Duodenal mucosa (tissue), 2 donors: Measurements from ENCODE around the gene TBPL2.
"Not testable (repeated sequence)": the region's sequence is repeated elsewhere in the genome, so short reads cannot be mapped to it uniquely, and the experiment has no call there.

Experiments used
- H3K27ac ChIP-seq: one replicate; pipeline ENCODE4 v1.7.0; 2013; ENCODE audit warnings: low read depth, low read length
- H3K27me3 ChIP-seq, 2 donors: one replicate each; pipeline ENCODE4 v1.7.0; 2013; ENCODE audit warnings: low read length in 2 of 2, control low read depth in 1 of 2; ENCODE audit not compliant: insufficient read depth in 2 of 2, control insufficient read depth in 1 of 2
- H3K36me3 ChIP-seq, 2 donors: one replicate each; pipeline ENCODE4 v1.7.0; 2013; ENCODE audit warnings: low read length in 2 of 2, control low read depth in 1 of 2; ENCODE audit not compliant: insufficient read depth in 2 of 2, control insufficient read depth in 1 of 2
- H3K4me1 ChIP-seq, 2 donors: one replicate each; pipeline ENCODE4 v1.7.0; 2013; ENCODE audit warnings: low read length in 2 of 2, control low read depth in 1 of 2; ENCODE audit not compliant: insufficient read depth in 2 of 2, control insufficient read depth in 1 of 2
- H3K4me3 ChIP-seq, 2 donors: one replicate each; pipeline ENCODE4 v1.7.0; 2013; ENCODE audit warnings: low read length in 2 of 2, low read depth in 1 of 2
- H3K9ac ChIP-seq, 2 donors: one replicate each; pipeline ENCODE4 v1.7.0; 2013; ENCODE audit warnings: low read length in 2 of 2, low read depth in 1 of 2
- H3K9me3 ChIP-seq, 2 donors: one replicate each; pipeline ENCODE4 v1.7.0; 2013; ENCODE audit warnings: low read length in 2 of 2, control low read depth in 1 of 2; ENCODE audit not compliant: control insufficient read depth in 1 of 2

TBPL2 gene

GRCh38 chr14:55427439-55427838, 13.0 kb downstream of the TBPL2 start:
- H3K27me3 ChIP-seq = no peaks in the 10 kb centered on the region
- no peaks in the 10 kb centered on the region for H3K36me3 ChIP-seq
- H3K27ac ChIP-seq = no peak overlapping the region
- no peak overlapping the region for H3K9ac ChIP-seq
- no peak overlapping the region for H3K4me3 ChIP-seq
- H3K4me1 ChIP-seq = no peaks in the 10 kb centered on the region
- no peaks in the 10 kb centered on the region for H3K9me3 ChIP-seq

- Histone ChIP-seq H3K27me3 (no peaks in the 10 kb centered on the region), H3K9me3 (no peaks in the 10 kb centered on the region), H3K36me3 (no peaks in the 10 kb centered on the region), H3K4me3 (no peak overlapping the region), H3K27ac (no peak overlapping the region), H3K9ac (no peak overlapping the region), H3K4me1 (no peaks in the 10 kb centered on the region)
These were observed 13.5 kb downstream of the TBPL2 start for GRCh38 chr14:55426891-55427290.

GRCh38 chr14:55425091-55425490, 15.3 kb downstream of the TBPL2 start:
- H3K27ac ChIP-seq = no peak overlapping the region

GRCh38 chr14:55423969-55424368, 16.4 kb downstream of the TBPL2 start:
- Histone ChIP-seq H3K27me3 (no peaks in the 10 kb centered on the region), H3K4me3 (no peak overlapping the region), H3K9me3 (no peaks in the 10 kb centered on the region), H3K36me3 (no peaks in the 10 kb centered on the region), H3K27ac (no peak overlapping the region), H3K4me1 (no peaks in the 10 kb centered on the region), H3K9ac (no peak overlapping the region)

More at GRCh38 chr14:55425091-55425490, 15.3 kb downstream of the TBPL2 start:
- no peaks in the 10 kb centered on the region for H3K36me3 ChIP-seq
- H3K27me3 ChIP-seq = no peaks in the 10 kb centered on the region
- H3K9ac ChIP-seq = no peak overlapping the region
- H3K4me3 ChIP-seq = no peak overlapping the region
- no peaks in the 10 kb centered on the region for H3K4me1 ChIP-seq
- H3K9me3 ChIP-seq = no peaks in the 10 kb centered on the region

DNA sequence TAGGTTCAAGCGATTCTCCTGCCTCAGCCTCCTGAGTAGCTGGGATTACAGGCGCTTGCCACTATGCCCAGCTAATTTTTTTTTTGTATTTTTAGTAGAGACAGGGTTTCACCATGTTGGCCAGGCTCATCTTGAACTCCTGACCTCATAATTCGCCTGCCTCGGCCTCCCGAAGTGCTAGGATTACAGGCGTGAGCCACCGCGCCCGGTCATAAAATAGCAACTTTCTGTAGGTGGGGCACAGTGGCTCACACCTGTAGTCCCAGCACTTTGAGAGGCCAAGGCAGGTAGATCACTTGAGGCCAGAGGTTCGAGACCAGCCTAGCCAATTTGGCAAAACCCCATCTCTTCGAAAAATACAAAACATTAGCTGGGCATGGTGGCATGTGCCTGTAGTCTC, 18.1 kb downstream of the TBPL2 start:
- not testable (repeated sequence) for H3K9me3 ChIP-seq, H3K4me3 ChIP-seq, H3K9ac ChIP-seq, H3K27me3 ChIP-seq, H3K27ac ChIP-seq, H3K36me3 ChIP-seq
- peaks cover 3 to 10% of the 10 kb centered on the region in 2 donors for H3K4me1 ChIP-seq

- H3K4me3 ChIP-seq = no peak overlapping the region
- no peaks in the 10 kb centered on the region for H3K36me3 ChIP-seq
- no peak overlapping the region for H3K9ac ChIP-seq
- no peaks in the 10 kb centered on the region for H3K27me3 ChIP-seq
- H3K27ac ChIP-seq = no peak overlapping the region
- peaks cover 10% of the 10 kb centered on the region in 2 donors for H3K4me1 ChIP-seq
- no peaks in the 10 kb centered on the region for H3K9me3 ChIP-seq
These were observed 20.8 kb downstream of the TBPL2 start for GRCh38 chr14:55419663-55420062.

- Histone ChIP-seq H3K4me3 (no peak overlapping the region), H3K4me1 (peaks cover 10% of the 10 kb centered on the region in 2 donors)
These were observed 22.0 kb downstream of the TBPL2 start for GRCh38 chr14:55418411-55418810.

DNA sequence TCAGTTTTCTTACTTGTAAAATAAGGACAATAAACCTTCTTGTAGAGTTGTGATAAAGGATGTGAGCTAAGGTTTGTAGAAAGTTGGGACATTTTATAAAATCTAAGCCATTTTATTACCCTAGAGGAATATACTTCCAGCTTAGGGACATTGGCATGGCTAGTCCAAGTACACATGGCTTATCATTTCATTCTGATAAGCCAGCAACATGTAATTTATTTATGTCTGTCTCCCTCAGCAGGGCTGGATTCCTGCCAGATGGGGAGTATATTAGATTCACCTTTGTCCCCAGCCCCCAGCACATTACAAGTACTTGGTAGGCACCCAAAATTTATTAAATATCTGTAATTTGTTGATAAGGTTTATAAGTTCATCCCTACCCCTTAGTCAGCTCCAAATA, 22.5 kb downstream of the TBPL2 start:
- no peaks in the 10 kb centered on the region for H3K9me3 ChIP-seq
- no peak overlapping the region for H3K4me3 ChIP-seq
- no peaks in the 10 kb centered on the region for H3K36me3 ChIP-seq
- no peak overlapping the region for H3K9ac ChIP-seq
- no peaks in the 10 kb centered on the region for H3K27me3 ChIP-seq
- peaks cover 10% of the 10 kb centered on the region in 2 donors for H3K4me1 ChIP-seq
- no peak overlapping the region for H3K27ac ChIP-seq

More at GRCh38 chr14:55418411-55418810, 22.0 kb downstream of the TBPL2 start:
- no peak overlapping the region for H3K27ac ChIP-seq
- H3K36me3 ChIP-seq = no peaks in the 10 kb centered on the region
- H3K27me3 ChIP-seq = no peaks in the 10 kb centered on the region
- H3K9me3 ChIP-seq = no peaks in the 10 kb centered on the region
- H3K9ac ChIP-seq = no peak overlapping the region

DNA sequence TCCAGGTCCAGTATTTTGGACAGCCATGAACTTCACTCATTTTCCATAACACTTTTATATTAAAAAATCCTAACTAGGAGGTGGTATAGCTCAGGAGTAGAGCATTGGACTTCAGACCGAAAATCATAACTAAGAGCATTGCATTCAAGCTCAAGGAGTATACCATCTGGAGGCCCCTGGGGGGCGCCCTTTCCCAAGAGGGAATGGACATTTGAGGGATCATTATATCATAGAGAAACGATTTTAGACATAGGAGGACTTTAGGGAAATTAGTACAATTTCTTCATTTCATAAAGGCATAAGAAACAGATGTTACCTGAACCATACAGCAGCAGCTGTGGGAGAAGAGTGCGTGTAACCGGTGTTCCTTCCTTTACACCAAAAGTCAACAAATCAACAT, 23.6 kb downstream of the TBPL2 start:
- no peaks in the 10 kb centered on the region for H3K27me3 ChIP-seq

GRCh38 chr14:55414551-55414950, 25.9 kb downstream of the TBPL2 start:
- no peaks in the 10 kb centered on the region for H3K36me3 ChIP-seq
- no peak overlapping the region for H3K27ac ChIP-seq
- no peaks in the 10 kb centered on the region for H3K27me3 ChIP-seq
- H3K4me3 ChIP-seq = no peak overlapping the region
- H3K4me1 ChIP-seq = peaks cover 27 to 30% of the 10 kb centered on the region in 2 donors
- no peaks in the 10 kb centered on the region for H3K9me3 ChIP-seq
- no peak overlapping the region for H3K9ac ChIP-seq

More for the DNA sequence above, 23.6 kb downstream of the TBPL2 start:
- H3K4me3 ChIP-seq = no peak overlapping the region
- no peaks in the 10 kb centered on the region for H3K9me3 ChIP-seq
- no peaks in the 10 kb centered on the region for H3K36me3 ChIP-seq
- no peak overlapping the region for H3K9ac ChIP-seq
- no peak overlapping the region for H3K27ac ChIP-seq
- H3K4me1 ChIP-seq = peaks cover 18 to 19% of the 10 kb centered on the region in 2 donors

- peak overlapping the region in 1 of 2 donors; percentile 87 for H3K4me3 ChIP-seq
- no peak overlapping the region for H3K27ac ChIP-seq
- peaks cover 0 to 2% of the 10 kb centered on the region in 2 donors for H3K36me3 ChIP-seq
- no peaks in the 10 kb centered on the region for H3K27me3 ChIP-seq
- H3K9ac ChIP-seq = peak overlapping the region in 1 of 2 donors; percentile 88
- no peaks in the 10 kb centered on the region for H3K9me3 ChIP-seq
- peaks cover 22 to 27% of the 10 kb centered on the region in 2 donors for H3K4me1 ChIP-seq
These were observed 27.7 kb downstream of the TBPL2 start for GRCh38 chr14:55412676-55413075.
